B cell (primary cell): ENCODE data around the gene MYO1E.

Experiments
- CTCF ChIP-seq: fragments of 200-600 bp; IDR thresholded peaks from one replicate; pipeline ENCODE4 v1.8.0; 2022; ENCODE audit warnings: antibody characterized with exemption, mild to moderate bottlenecking
- EZH2 ChIP-seq: IDR thresholded peaks from 2 replicates; pipeline ENCODE4 v1.6.1; 2012; ENCODE audit warnings: borderline replicate concordance, low read depth, mild to moderate bottlenecking, moderate library complexity, low read length; ENCODE audit not compliant: insufficient read depth, poor library complexity, severe bottlenecking

- TF ChIP-seq CTCF (no peak), EZH2 (no peak)
Observed at GRCh38 chr15:59347915-59348314, 24.8 kb downstream of the MYO1E start.
